ENCODE measurements around the gene SOS1.

The SOS1 gene

DNA sequence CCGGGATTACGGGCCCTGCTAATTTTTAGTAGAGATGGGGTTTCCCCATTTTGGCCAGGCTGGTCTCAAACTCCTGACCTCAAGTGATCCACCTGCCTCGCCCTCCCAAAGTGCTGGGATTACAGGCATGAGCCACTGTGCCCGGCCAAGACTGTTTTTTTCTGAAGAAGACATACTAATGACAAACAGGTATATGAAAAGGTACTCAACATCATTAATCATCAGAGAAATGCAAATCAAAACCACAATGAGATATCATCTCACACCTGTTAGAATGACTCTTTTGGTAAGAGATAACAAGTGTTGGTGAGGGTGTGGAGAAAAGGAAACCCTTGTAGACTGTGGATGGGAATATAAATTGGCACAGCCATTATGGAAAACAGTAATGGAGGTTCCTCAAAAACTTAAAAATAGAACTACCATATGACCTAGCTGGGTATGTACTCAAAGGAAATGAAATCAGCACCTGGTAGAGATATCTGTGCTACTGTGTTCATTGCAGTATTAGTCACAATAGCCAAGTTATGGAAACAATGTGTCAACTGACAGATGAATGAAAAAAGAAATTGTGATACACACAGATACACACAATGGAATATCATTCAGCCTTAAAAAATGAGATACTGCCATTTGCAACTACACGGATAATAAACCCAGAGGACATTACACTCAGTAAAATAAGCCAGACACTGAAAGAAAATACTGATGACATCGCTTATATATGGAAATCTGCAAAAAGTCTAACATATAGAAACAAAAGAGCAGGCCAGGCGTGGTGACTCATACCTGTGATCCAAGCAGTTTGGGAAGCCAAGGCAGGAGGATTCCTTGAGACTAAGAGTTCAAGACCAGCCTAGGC lies 20.8 kb downstream of the SOS1 start:
- TF ChIP-seq GATA1 (IDR thresholded peaks at IDR 0.05; ENCODE audit: low read depth, low read length), result no peak
- TF ChIP-seq POLR2A (IDR thresholded peaks at IDR 0.05; ENCODE audit: low read length), result no peak
- DNase-seq, result no peak

DNA sequence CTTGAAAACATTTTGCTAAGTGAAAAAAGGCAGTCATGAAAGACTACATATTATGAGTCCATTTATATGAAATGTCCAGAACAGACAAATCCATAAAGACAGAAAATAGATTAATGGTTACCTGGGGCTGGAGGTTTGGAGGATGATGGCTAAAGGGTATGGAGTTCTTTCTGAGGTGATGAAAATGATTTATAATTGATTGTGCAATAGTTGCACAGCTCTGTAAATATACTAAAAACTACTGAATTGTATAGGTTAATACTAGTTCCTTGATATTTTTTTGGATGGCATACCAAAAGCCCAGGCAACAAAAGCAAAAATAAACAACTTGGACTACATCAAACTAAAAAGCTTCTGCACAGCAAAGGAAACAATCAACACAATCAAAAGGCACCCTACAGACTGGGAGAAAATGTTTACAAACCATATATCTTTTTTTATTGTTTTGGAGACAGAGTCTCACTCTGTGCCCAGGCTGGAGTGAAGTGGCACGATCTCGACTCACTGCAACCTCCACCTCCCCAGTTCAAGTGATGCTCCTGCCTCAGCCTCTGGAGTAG lies 21.5 kb downstream of the SOS1 start:
- DNase-seq, result no peak
- TF ChIP-seq POLR2A (IDR thresholded peaks at IDR 0.05; ENCODE audit: low read length), result no peak
- TF ChIP-seq GATA1 (IDR thresholded peaks at IDR 0.05; ENCODE audit: low read depth, low read length), result no peak

DNA sequence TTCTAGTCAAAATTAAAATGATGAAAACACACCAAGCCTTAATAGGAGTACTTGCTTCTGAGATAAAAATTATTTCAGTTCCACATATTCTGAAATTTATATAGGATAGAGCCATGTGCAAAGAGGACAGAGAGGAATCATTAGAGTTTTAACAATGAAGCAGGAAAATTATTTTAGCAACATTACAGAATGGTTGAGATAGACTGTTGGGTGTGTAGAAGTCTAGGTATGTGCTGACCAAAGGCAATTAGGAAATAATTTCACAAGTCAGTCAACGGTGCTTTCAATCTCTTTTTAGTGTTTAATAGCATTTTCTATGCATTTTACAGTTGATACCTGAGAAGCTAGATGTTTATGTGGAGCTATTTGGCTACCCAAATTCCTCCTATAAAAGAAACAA lies 25.2 kb downstream of the SOS1 start:
- no peak for DNase-seq
- no peak for TF ChIP-seq POLR2A (IDR thresholded peaks at IDR 0.05; ENCODE audit: low read length)
- no peak for TF ChIP-seq GATA1 (IDR thresholded peaks at IDR 0.05; ENCODE audit: low read depth, low read length)

DNA sequence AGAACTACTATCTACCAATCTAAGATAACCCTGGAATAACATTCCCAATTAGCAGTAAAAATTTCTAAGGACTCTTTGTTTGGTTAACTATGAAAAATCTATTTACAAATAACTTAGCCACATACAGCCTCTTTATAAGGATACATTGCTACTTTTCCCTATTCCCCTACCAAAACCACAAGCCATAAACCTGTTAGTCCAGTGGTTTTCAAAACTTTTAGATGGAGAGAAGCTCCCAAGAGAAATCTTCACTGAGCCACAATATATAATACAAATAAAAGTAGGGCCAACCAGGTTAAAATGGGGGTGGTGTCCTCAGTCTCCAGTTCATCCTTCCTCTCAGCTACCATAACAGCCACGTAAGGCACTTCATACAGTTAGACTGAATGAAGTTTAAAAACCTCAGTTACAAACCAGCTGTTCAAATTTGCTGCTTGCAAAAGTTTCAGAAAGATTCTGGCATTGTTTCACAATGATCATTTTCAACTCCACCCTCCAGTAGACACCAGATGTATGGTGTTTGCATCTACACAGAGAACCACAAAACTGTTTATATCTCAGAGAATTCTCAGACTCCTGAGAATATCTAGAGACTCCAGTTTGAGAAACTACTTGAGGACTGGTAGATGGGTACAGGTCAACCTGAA lies 26.0 kb downstream of the SOS1 start:
- no peak for TF ChIP-seq POLR2A (IDR thresholded peaks at IDR 0.05; ENCODE audit: low read length)
- no peak for TF ChIP-seq GATA1 (IDR thresholded peaks at IDR 0.05; ENCODE audit: low read depth, low read length)
- no peak for DNase-seq

DNA sequence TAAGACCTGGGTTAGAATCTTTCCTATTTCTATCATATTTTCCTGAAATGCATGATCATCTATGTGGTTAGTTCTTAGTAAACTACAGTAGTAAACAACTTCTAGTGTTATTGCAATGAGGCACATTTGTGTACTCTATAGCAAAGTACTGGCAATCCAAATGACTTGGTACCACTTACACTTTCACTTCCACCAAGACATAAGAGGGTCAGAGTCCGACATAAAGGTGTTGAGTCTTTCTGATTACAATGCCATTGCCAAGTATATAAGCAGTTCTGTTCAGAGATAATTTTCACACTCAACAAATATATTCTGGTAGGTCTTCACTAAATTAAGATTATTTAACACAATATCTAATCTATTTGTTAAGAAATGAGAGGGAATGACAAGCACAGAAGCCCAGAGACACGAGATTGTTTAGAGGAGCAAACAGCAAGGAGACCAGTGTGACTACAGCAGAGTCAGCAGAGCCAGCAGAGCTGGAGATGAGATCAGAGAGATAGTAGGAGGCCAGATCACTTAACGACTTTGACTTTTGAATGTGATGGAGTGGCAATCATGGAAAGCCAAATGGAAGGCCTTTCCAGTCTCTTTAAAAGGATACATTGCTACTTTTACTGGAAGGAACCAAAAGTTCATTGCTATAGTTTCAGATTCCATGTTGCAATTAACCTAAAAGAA lies 27.5 kb downstream of the SOS1 start:
- DNase-seq, result peak; percentile 28 to 41
- TF ChIP-seq GATA1 (IDR thresholded peaks at IDR 0.05; ENCODE audit: low read depth, low read length) (no peak), POLR2A (IDR thresholded peaks at IDR 0.05; ENCODE audit: low read length) (no peak)

DNA sequence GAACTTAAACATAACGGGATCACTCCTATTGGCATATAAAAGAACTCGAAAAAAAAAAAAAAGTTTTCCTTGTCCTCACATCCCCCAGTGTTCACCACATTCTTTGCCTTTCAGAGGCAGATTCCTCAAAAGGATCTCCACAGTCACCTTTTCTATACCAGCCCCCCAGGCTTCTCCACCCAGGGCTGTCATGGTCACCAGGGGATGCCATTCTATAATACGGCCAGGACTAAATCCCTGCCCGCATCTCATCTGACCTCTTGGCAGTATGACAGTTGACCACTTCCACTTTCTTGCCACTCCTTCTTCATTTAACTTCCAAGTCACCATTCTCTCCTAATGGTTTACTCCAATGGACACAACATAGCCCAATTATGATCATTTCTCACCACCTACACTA lies 29.3 kb downstream of the SOS1 start:
- TF ChIP-seq GATA1 (IDR thresholded peaks at IDR 0.05; ENCODE audit: low read depth, low read length) (no peak), POLR2A (IDR thresholded peaks at IDR 0.05; ENCODE audit: low read length) (no peak)

DNA sequence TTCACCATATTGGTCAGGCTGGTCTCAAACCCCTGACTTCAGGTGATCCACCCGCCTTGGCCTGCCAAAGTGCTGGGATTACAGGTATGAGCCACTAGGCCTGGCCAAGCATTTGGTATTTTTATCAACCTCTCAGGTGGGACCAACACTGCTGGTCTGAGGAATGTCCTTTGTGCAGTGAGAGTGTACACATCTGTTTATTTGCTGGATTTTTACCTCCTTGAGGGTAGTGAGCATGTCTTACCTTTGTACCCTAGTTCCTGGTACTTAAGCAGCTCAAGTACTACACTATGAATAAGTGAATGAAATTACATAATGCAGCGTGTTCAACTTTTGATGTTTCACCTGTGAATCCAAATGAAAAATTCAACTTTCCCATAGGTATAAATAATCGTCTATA lies 29.8 kb downstream of the SOS1 start:
- TF ChIP-seq POLR2A (IDR thresholded peaks at IDR 0.05; ENCODE audit: low read length) (no peak), GATA1 (IDR thresholded peaks at IDR 0.05; ENCODE audit: low read depth, low read length) (no peak)
- no peak for DNase-seq

More for the DNA sequence above, 29.3 kb downstream of the SOS1 start:
- no peak for DNase-seq

DNA sequence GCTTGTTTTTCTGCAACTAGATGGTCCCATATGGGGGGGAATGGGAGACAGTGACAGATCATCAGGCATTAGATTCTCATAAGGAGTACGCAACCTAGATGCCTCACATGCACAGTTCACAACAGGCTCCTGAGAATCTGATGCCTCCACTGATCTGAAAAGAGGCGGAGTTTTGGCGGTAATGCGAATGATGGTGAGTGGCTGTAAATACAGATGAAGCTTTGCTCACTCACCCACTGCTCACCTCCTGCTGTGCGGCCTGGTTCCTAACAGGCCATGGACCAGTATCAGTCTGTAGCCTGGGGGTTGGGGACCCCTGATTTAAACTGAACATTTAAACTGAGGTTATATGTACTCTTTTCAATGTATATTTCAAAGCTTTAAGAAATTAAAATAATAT lies 40.7 kb downstream of the SOS1 start:
- TF ChIP-seq GATA1 (IDR thresholded peaks at IDR 0.05; ENCODE audit: low read depth, low read length), result no peak
- no peak for TF ChIP-seq POLR2A (IDR thresholded peaks at IDR 0.05; ENCODE audit: low read length)

DNA sequence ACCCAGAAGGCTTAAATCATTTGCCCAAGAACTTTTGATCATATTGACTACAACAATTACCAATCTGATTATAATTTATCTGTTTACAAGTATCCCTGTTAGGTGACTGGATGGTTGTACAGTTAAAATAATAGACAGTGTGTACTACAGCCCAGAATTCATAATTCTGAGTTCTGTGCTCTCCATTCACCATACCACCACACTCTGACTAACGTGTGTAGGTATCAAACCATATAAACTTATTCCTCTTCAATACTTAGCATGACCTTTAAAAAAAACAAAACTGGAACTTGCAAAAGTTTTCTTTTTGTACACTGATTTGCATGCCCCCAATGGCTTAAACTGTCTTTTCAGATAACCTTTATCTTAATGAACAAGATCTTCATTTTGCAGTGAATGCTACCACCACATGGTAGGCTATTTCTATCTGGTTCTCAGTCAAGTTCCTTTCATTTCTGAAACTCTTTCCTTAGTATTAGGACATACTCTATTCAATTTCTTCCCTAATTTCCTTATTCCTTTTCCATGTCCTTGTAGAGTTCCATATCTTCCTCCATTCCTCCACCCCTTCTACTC lies 50.9 kb downstream of the SOS1 start:
- TF ChIP-seq POLR2A (IDR thresholded peaks at IDR 0.05; ENCODE audit: low read length) (no peak), GATA1 (IDR thresholded peaks at IDR 0.05; ENCODE audit: low read depth, low read length) (no peak)
- peak; percentile 27 to 42 for DNase-seq

More for the DNA sequence above, 40.7 kb downstream of the SOS1 start:
- DNase-seq, result peak in 1 of 2 experiments; percentile 11

DNA sequence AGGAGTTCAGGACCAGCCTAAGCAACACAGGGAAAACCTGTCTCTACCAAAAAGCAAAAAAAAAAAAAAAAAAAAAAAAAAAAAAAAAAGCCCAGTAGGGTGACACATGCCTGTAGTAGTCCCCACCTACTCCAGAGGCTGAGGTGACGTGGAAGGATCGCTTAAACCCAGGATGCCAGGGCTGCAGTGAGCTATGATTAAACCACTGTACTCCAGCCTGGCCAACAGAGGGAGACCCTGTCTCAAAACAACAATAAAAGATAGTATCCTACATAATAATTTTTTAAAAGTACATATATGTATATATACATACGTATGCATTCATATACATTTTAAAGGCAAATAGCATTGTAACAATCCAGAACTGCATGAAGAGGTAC lies 51.7 kb downstream of the SOS1 start:
- TF ChIP-seq POLR2A (IDR thresholded peaks at IDR 0.05; ENCODE audit: low read length) (no peak), GATA1 (IDR thresholded peaks at IDR 0.05; ENCODE audit: low read depth, low read length) (no peak)
- peak; percentile 3 to 7 for DNase-seq

DNA sequence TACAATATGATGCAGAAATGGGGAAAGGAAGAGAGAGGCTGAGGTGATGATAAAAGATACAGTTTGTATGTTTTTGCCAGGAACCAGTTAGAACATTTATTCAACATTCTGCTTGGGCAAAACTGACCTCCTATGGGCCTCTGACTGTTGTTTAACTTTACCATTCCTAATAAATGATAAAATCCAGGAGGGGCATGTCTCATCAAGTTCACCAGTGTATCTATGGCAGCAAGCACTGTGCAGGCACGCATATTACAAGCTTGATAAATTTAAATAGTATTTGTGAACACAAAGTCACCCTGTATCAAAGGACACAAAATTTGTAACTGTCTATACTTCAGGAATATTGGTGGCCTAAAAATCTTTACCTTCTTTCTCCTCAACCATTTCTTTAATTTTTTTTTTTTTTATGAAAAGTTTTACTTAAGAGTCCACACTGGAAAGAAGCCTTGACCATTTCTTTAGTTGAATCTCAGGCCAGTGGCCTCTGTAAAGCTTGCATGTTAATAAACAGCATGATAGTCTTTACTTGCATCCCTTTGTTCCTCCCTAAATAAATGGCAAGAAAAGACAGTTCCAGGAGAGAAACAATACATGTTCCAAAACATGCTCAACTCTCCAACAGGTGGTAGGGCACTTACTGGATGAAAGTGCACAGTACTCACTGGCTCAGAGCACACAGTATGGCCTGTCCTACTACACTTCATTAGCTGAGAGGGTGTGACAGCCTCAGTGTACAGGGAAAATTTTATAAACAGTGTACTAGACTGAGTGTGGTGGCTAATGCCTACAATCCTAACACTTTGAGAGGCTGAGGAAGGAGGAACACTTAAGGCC lies 52.3 kb downstream of the SOS1 start:
- DNase-seq, result no peak
- TF ChIP-seq POLR2A (IDR thresholded peaks at IDR 0.05; ENCODE audit: low read length) (no peak), GATA1 (IDR thresholded peaks at IDR 0.05; ENCODE audit: low read depth, low read length) (no peak)

DNA sequence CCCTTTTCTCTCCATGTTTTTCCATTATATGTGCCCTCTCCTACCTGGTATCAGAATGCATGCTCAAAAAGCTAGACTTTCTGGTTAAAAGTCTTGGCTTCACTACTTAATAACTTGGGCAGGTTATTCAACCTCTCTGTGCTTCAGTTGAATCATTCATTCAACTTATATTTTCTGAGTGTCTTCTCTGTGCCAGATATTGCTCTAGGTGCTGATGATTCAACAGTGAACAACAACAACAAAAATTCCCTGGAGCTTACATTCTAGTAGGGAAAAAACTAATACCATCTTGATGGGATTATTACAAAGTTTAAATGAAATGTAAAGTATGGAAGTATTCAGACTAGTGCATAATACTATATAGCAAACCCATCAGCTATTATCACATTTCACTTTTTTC lies 55.2 kb downstream of the SOS1 start:
- TF ChIP-seq GATA1 (IDR thresholded peaks at IDR 0.05; ENCODE audit: low read depth, low read length) (no peak), POLR2A (IDR thresholded peaks at IDR 0.05; ENCODE audit: low read length) (no peak)
- DNase-seq, result no peak

DNA sequence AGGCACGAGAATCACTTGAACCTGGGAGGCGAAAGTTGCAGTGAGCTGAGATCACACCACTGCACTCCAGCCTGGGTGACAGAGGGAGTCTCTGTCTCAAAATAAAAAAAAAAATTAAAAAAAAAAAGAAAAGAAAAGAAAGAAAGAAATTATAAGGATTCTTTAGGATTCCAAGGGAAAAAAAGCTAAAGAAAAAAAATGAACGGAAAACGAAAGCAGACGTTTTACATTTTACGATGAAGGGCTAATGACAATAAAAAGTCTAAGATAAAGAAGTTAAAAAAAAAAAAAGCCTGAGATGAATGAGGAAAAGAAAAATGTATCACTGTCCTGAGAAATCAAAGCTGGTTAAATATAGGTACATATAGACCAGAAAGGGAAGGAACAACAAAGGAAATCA lies 58.5 kb downstream of the SOS1 start:
- DNase-seq, result no peak
- TF ChIP-seq GATA1 (IDR thresholded peaks at IDR 0.05; ENCODE audit: low read depth, low read length), result no peak
- no peak for TF ChIP-seq POLR2A (IDR thresholded peaks at IDR 0.05; ENCODE audit: low read length)
